OCI-LY3 (cell line): Measurements from ENCODE around the gene KIF6.

ENCODE experiments used
- H2AFZ ChIP-seq: fragments of 200-600, 300-600 bp; shearing (Covaris generic); 2 replicates; pipeline ENCODE4 v1.6.0; 2014; ENCODE audit warnings: antibody characterized with exemption, low read depth, low read length
- H3K27ac ChIP-seq: fragments of 200-600, 300-600 bp; sonication (generic); 2 replicates; pipeline ENCODE4 v1.5.1; 2014; ENCODE audit warnings: mild to moderate bottlenecking, low read length, moderate library complexity, mixed read lengths
- H3K27me3 ChIP-seq: fragments of 200-600, 300-600 bp; sonication (generic); 2 replicates; pipeline ENCODE4 v1.6.1; 2014; ENCODE audit warnings: low read depth, low read length, mixed read lengths
- H3K36me3 ChIP-seq: fragments of 200-600, 300-600 bp; sonication (generic); replicated peaks from 2 replicates; pipeline ENCODE3; 2014; ENCODE audit warnings: low read depth, low read length, mixed read lengths
- H3K4me1 ChIP-seq: fragments of 300-600, 200-600 bp; sonication (generic); 2 replicates; pipeline ENCODE4 v1.6.1; 2014; ENCODE audit warnings: low read length, mixed read lengths
- H3K4me2 ChIP-seq: fragments of 200-600, 300-600 bp; sonication (generic); 2 replicates; pipeline ENCODE4 v1.6.1; 2014; ENCODE audit warnings: low read length, mixed read lengths
- H3K4me3 ChIP-seq: fragments of 300-600, 200-600 bp; sonication (generic); 2 replicates; pipeline ENCODE4 v1.5.1; 2014; ENCODE audit warnings: antibody characterized with exemption, mild to moderate bottlenecking, low read length, moderate library complexity
- H3K79me2 ChIP-seq: fragments of 300-600, 200-600 bp; shearing (Covaris generic); 2 replicates; pipeline ENCODE4 v1.6.1; 2014; ENCODE audit warnings: mild to moderate bottlenecking, low read length, mixed read lengths
- H3K9ac ChIP-seq: fragments of 300-600, 200-600 bp; shearing (Covaris generic); 2 replicates; pipeline ENCODE4 v1.6.0; 2014; ENCODE audit warnings: mild to moderate bottlenecking, low read length, moderate library complexity
- H3K9me3 ChIP-seq: fragments of 200-600, 300-600 bp; shearing (Covaris generic); 2 replicates; pipeline ENCODE4 v1.6.1; 2014; ENCODE audit warnings: low read length, mixed read lengths; ENCODE audit not compliant: insufficient read depth
- H4K20me1 ChIP-seq: fragments of 200-600, 300-600 bp; sonication (generic); 2 replicates; pipeline ENCODE4 v1.6.1; 2016; ENCODE audit warnings: low read length, mixed read lengths; ENCODE audit not compliant: insufficient read depth
- CTCF ChIP-seq: fragments of 200-600, 300-600 bp; sonication (generic); IDR thresholded peaks from 2 replicates; pipeline ENCODE4 v1.5.1; 2014; ENCODE audit warnings: antibody characterized with exemption, low read length, low read depth
- EZH2phosphoT487 ChIP-seq: fragments of 200-600 bp; shearing (Covaris generic); IDR thresholded peaks from 2 replicates; pipeline ENCODE4 v1.6.1; 2018; ENCODE audit warnings: antibody characterized with exemption, mixed run types, low read depth

Gene KIF6

GRCh38 chr6:39753725-39754045, 28.5 kb upstream of the KIF6 start:
- Histone ChIP-seq H3K36me3 (no peaks in the 10 kb centered on the region), H3K4me3 (no peak overlapping the region), H2AFZ (no peak overlapping the region), H3K4me2 (no peak overlapping the region), H3K9ac (no peak overlapping the region), H3K27me3 (no peaks in the 10 kb centered on the region), H3K9me3 (no peaks in the 10 kb centered on the region), H3K27ac (no peak overlapping the region), H3K4me1 (peaks cover 7% of the 10 kb centered on the region; the same call in 1 of the 2 replicates), H4K20me1 (no peaks in the 10 kb centered on the region), H3K79me2 (no peaks in the 10 kb centered on the region)
- no peak for TF ChIP-seq CTCF
- no peak for TF ChIP-seq EZH2phosphoT487

GRCh38 chr6:39752835-39753724, 27.9 kb upstream of the KIF6 start:
- H3K27me3 ChIP-seq: no peaks in the 10 kb centered on the region
- no peak overlapping the region for H3K4me3 ChIP-seq
- H3K4me2 ChIP-seq: no peak overlapping the region
- peaks cover 7% of the 10 kb centered on the region; the same call in 1 of the 2 replicates for H3K4me1 ChIP-seq
- no peak overlapping the region for H3K9ac ChIP-seq
- no peak for TF ChIP-seq EZH2phosphoT487
- TF ChIP-seq CTCF: no peak
- no peak overlapping the region for H3K27ac ChIP-seq
- H3K36me3 ChIP-seq: no peaks in the 10 kb centered on the region
- H3K9me3 ChIP-seq: no peaks in the 10 kb centered on the region
- no peaks in the 10 kb centered on the region for H3K79me2 ChIP-seq
- H4K20me1 ChIP-seq: no peaks in the 10 kb centered on the region
- no peak overlapping the region for H2AFZ ChIP-seq

GRCh38 chr6:39746795-39747194, 21.6 kb upstream of the KIF6 start:
- Histone ChIP-seq H3K79me2 (no peaks in the 10 kb centered on the region), H3K27ac (no peak overlapping the region), H3K27me3 (no peaks in the 10 kb centered on the region), H3K4me3 (no peak overlapping the region), H3K4me2 (no peak overlapping the region), H3K4me1 (no peaks in the 10 kb centered on the region), H3K9ac (no peak overlapping the region), H2AFZ (no peak overlapping the region), H3K36me3 (no peaks in the 10 kb centered on the region), H3K9me3 (no peaks in the 10 kb centered on the region), H4K20me1 (no peaks in the 10 kb centered on the region)
- TF ChIP-seq CTCF (no peak), EZH2phosphoT487 (no peak)

DNA sequence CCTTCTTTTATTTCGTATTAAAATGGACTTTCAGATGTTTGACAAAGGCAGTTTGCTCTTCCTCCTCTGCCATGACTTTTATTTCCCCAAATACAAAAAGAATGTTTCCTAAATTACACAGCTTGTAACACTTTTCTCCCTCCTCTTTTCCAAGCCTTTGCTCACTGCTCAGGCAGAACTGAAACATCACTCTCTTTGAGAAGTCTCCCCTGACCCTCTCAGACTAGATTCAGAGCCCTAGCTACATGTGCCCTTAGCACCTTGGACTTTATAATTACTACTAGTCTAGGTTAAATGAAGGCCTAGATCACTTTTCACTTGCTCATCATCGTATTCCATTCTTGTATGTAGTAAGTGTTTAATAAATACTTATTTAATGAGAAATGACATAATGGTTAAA, 8.5 kb upstream of the KIF6 start:
- Histone ChIP-seq H4K20me1 (no peaks in the 10 kb centered on the region), H3K79me2 (no peaks in the 10 kb centered on the region), H3K27ac (no peak overlapping the region), H2AFZ (no peak overlapping the region), H3K4me2 (no peak overlapping the region), H3K4me3 (no peak overlapping the region), H3K9ac (no peak overlapping the region), H3K36me3 (no peaks in the 10 kb centered on the region), H3K27me3 (0 out of 2 replicates have a peak, but pooled peaks cover 5% of the 10 kb centered on the region), H3K4me1 (no peaks in the 10 kb centered on the region), H3K9me3 (no peaks in the 10 kb centered on the region)
- TF ChIP-seq EZH2phosphoT487 (no peak), CTCF (no peak)
